Gastroesophageal sphincter (tissue), 3 donors: Measurements from ENCODE around the gene CUBN.

Experiments
- POLR2A ChIP-seq, 2 donors: fragments of 450-650 bp; IDR thresholded peaks; one replicate each; pipeline ENCODE4 v1.6.1; 2017; ENCODE audit warnings: antibody characterized with exemption in 2 of 2, mild to moderate bottlenecking in 2 of 2, moderate library complexity in 1 of 2
- POLR2AphosphoS5 ChIP-seq: sonication (generic); formaldehyde crosslinking; IDR thresholded peaks from one replicate; pipeline ENCODE4 v1.6.1; 2017; ENCODE audit warnings: antibody characterized with exemption
- TF ChIP-seq, protein P1 (sequence below), 4 experiments: fragments of 200-600 bp in 2 of 4; fragments of 450-650 bp in 2 of 4; sonication (generic) in 1 of 4; IDR thresholded peaks; one replicate each; pipeline ENCODE4 v1.5.1; 2017 to 2019; ENCODE audit warnings: antibody characterized with exemption in 4 of 4, mild to moderate bottlenecking in 2 of 4, moderate library complexity in 2 of 4

DNA sequence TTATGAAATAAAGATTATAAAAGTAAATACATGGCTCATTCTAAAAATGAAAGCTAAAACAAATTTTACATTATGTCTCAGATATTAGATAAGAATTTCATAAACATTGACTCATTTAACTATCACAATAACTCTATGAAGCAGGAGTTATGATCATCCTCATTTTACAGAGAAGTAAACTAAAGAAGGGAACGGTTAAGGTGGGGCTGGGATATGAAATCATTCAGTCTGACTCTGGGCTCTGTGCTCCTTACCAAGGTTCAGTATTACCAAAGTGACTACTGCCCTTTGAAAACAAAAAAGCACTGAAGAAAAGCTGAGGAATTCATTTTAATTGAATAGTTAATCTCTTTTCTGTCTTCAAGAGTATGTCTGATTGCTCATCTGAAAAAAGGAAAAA, 22.1 kb upstream of the CUBN start:
- TF ChIP-seq POLR2A (IDR thresholded peaks at IDR 0.05), result no peak
- TF ChIP-seq POLR2AphosphoS5, result no peak
- TF ChIP-seq, protein P1, sequence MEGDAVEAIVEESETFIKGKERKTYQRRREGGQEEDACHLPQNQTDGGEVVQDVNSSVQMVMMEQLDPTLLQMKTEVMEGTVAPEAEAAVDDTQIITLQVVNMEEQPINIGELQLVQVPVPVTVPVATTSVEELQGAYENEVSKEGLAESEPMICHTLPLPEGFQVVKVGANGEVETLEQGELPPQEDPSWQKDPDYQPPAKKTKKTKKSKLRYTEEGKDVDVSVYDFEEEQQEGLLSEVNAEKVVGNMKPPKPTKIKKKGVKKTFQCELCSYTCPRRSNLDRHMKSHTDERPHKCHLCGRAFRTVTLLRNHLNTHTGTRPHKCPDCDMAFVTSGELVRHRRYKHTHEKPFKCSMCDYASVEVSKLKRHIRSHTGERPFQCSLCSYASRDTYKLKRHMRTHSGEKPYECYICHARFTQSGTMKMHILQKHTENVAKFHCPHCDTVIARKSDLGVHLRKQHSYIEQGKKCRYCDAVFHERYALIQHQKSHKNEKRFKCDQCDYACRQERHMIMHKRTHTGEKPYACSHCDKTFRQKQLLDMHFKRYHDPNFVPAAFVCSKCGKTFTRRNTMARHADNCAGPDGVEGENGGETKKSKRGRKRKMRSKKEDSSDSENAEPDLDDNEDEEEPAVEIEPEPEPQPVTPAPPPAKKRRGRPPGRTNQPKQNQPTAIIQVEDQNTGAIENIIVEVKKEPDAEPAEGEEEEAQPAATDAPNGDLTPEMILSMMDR (IDR thresholded peaks at IDR 0.05), result no peak
